ENCODE data around the gene NR5A2.

DNA sequence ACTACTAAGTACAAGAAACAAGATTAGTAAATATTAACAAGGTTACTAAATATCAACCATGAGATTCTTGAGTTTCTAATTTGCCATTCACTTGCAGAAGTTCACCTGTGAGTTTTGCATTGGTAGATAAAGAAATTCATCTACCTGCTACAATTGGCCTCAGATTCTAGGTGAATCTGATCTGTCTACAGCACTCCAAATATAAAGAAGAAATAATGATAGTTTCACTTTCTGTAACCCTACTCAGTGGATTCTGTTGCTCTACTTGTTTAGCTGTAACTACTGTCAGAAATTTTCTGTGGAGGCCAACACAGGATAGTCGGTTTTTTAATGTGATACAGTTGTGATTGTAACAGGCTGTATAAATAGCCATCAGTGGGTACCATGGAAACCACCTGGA, 118.6 kb downstream of the NR5A2 start:
- no peak for TF ChIP-seq POLR2A (IDR thresholded peaks at IDR 0.05)
- TF ChIP-seq, protein P1, sequence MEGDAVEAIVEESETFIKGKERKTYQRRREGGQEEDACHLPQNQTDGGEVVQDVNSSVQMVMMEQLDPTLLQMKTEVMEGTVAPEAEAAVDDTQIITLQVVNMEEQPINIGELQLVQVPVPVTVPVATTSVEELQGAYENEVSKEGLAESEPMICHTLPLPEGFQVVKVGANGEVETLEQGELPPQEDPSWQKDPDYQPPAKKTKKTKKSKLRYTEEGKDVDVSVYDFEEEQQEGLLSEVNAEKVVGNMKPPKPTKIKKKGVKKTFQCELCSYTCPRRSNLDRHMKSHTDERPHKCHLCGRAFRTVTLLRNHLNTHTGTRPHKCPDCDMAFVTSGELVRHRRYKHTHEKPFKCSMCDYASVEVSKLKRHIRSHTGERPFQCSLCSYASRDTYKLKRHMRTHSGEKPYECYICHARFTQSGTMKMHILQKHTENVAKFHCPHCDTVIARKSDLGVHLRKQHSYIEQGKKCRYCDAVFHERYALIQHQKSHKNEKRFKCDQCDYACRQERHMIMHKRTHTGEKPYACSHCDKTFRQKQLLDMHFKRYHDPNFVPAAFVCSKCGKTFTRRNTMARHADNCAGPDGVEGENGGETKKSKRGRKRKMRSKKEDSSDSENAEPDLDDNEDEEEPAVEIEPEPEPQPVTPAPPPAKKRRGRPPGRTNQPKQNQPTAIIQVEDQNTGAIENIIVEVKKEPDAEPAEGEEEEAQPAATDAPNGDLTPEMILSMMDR (IDR thresholded peaks at IDR 0.05) = no peak

Measured in body of pancreas (tissue), 4 donors.